ACHN (cell line): ENCODE data around the gene PTPRE.

Source experiments
- DNase-seq: peaks from one replicate; pipeline ENCODE4 v3.0.0-alpha.2; 2015
- in situ Hi-C: cut with HindIII; loops from 2 replicates; pipeline ENCODE4 v1.10.0; 2017; ENCODE audit warnings: low sequenced_read_pairs, low pct_ligation_motif_present, low pct_unique_long_range_greater_than_20kb

Gene PTPRE

GRCh38 chr10:128025951-128026350, 119.0 kb downstream of the PTPRE start:
- in situ Hi-C loops, result no loop called here
- DNase-seq, result no peak

GRCh38 chr10:128026615-128027300, 119.9 kb downstream of the PTPRE start:
- in situ Hi-C loops, result no loop called here
- no peak for DNase-seq

GRCh38 chr10:128027306-128027705, 120.4 kb downstream of the PTPRE start:
- DNase-seq, result no peak
- in situ Hi-C loops, result no loop called here

- DNase-seq, result no peak
- in situ Hi-C loops, result no loop called here
Measured at GRCh38 chr10:128027822-128028507, 121.1 kb downstream of the PTPRE start.

- in situ Hi-C loops, result no loop called here
- DNase-seq, result no peak
Measured at GRCh38 chr10:128028508-128029289, 121.8 kb downstream of the PTPRE start.

GRCh38 chr10:128029290-128029651, 122.4 kb downstream of the PTPRE start:
- DNase-seq, result no peak
- in situ Hi-C loops, result no loop called here

- in situ Hi-C loops, result no loop called here
- no peak for DNase-seq
Measured at GRCh38 chr10:128029731-128030369, 122.9 kb downstream of the PTPRE start.

GRCh38 chr10:128030498-128031072, 123.7 kb downstream of the PTPRE start:
- in situ Hi-C loops, result no loop called here
- DNase-seq, result no peak

- in situ Hi-C loops, result no loop called here
- DNase-seq, result no peak
Measured at GRCh38 chr10:128031216-128031615, 124.3 kb downstream of the PTPRE start.

GRCh38 chr10:128032466-128032865, 125.6 kb downstream of the PTPRE start:
- in situ Hi-C loops, result no loop called here
- no peak for DNase-seq

GRCh38 chr10:128035557-128035973, 128.7 kb downstream of the PTPRE start:
- peak; percentile 44 for DNase-seq
- in situ Hi-C loops, result no loop called here

- in situ Hi-C loops, result no loop called here
- no peak for DNase-seq
Measured at GRCh38 chr10:128036011-128036615, 129.2 kb downstream of the PTPRE start.

GRCh38 chr10:128036746-128037543, 130.0 kb downstream of the PTPRE start:
- in situ Hi-C loops, result no loop called here
- peak; percentile 62 for DNase-seq

GRCh38 chr10:128040096-128040495, 133.2 kb downstream of the PTPRE start:
- DNase-seq, result no peak
- in situ Hi-C loops, result no loop called here

- in situ Hi-C loops, result no loop called here
- DNase-seq, result no peak
Measured at GRCh38 chr10:128040681-128041080, 133.8 kb downstream of the PTPRE start.

- in situ Hi-C loops, result no loop called here
- no peak for DNase-seq
Measured at GRCh38 chr10:128042131-128042610, 135.3 kb downstream of the PTPRE start.

GRCh38 chr10:128043259-128044045, 136.5 kb downstream of the PTPRE start:
- in situ Hi-C loops, result no loop called here
- no peak for DNase-seq
